ENCODE data around the gene XIST. TPM values are rescaled to one million over a fixed set of nuclear protein-coding genes. Genes with fewer than 3 reads are reported as not detected.
A peak's percentile ranks its signal among the peaks of the same experiment; 100 is the strongest.

Gene XIST
- total and polyA plus RNA-seq, 9 of the 15 experiments (the other 6 are each of a cell fraction or from before 2014, with no cell fraction given), result 22.4 to 160 (median 55.5) TPM

DNA sequence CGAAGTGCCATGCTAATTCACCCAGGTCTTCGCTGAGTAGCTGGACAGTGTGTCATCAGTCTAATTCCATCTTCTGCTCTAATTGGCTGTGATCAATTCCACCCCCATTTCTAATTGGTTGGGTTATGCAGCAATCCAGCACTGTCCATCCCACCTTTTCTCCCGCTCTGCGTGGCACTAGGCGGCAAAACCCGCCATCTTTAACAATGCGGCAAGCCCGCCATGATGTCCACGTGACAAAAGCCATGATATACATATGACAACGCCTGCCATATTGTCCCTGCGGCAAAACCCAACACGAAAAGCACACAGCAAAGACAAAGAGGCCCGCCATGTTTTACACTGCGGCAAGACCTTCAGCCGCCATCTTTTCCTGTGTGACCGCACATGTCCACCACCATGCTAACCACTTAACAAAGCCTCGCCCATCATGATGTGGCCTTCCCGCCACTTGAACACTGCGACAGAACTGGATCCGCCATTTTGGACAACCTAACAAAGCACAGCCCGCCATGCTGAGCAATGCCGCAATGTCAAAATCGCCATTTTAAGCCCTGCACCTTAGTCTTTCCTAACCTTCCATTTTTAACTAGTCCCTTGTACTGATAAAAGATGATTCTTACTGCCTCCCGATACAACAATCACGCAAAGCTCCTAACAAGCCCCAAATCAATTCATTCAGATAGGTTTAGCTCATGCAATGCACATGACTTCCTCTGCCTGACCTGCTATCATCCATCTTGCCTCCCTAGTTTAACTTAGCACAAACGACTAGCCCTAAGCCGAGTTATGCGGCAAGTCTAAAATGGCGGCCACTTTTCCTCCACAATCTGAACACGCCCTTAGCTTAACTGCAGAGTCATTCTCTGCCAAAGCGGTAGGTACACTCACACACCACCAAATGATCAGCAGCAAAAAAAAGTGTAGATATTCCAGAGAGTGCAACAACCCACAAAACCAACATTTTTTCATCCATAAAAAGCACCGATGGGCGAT lies 1.2 kb downstream of the XIST start (continued):
- TF ChIP-seq MNT (conservative IDR thresholded peaks at IDR 0.05), result peak; percentile 90 to 91
- TF ChIP-seq ZNF592 (IDR thresholded peaks at IDR 0.05), result no peak
- peak in 1 of 2 experiments; percentile 40; a peak in 1 of 4 replicates for TF ChIP-seq NRF1 (conservative IDR thresholded peaks at IDR 0.05 in 1 of 2, IDR thresholded peaks at IDR 0.05 in 1 of 2)
- peak; percentile 18; the same call in 1 of the 2 replicates for TF ChIP-seq ZFX (CRISPR knock-in tag; IDR thresholded peaks at IDR 0.05)
- TF ChIP-seq MTF1 (CRISPR knock-in tag; IDR thresholded peaks at IDR 0.05; ENCODE audit: borderline replicate concordance), result no peak
- 0 out of 2 replicates have a peak, but pooled peaks have one; percentile 35 for TF ChIP-seq DDX20 (tag; IDR thresholded peaks at IDR 0.05; ENCODE audit: low read depth)
- peak; percentile 89 for TF ChIP-seq ZBTB1 (CRISPR knock-in tag; IDR thresholded peaks at IDR 0.05; ENCODE audit: borderline replicate concordance, low read depth)
- TF ChIP-seq TEAD4 (IDR thresholded peaks at IDR 0.05; ENCODE audit: low read length), result peak; percentile 58; the same call in 1 of the 2 replicates
- no peak for TF ChIP-seq TEAD4 (CRISPR knock-in tag; IDR thresholded peaks at IDR 0.05; ENCODE audit: borderline replicate concordance)
- TF ChIP-seq ZNF766 (CRISPR knock-in tag; conservative IDR thresholded peaks at IDR 0.05), result peak; percentile 90
- TF ChIP-seq BACH1 (tag; IDR thresholded peaks at IDR 0.05), result peak; percentile 61; the same call in 1 of the 2 replicates
- TF ChIP-seq MAFG (tag; conservative IDR thresholded peaks at IDR 0.05), result peak; percentile 66
- TF ChIP-seq NFRKB (IDR thresholded peaks at IDR 0.05; ENCODE audit: low read depth), result peak; percentile 98
- no peak for TF ChIP-seq RBM39 (optimal IDR thresholded peaks at IDR 0.05; ENCODE audit: low read depth, low read length)
- TF ChIP-seq EP400 (IDR thresholded peaks at IDR 0.05), result peak; percentile 97
- TF ChIP-seq USF1 (CRISPR knock-in tag; IDR thresholded peaks at IDR 0.05), result peak; percentile 90
- peak; percentile 19 for TF ChIP-seq MEIS2 (IDR thresholded peaks at IDR 0.05; ENCODE audit: partially characterized antibody)
- TF ChIP-seq, protein P1, sequence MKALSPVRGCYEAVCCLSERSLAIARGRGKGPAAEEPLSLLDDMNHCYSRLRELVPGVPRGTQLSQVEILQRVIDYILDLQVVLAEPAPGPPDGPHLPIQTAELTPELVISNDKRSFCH (CRISPR knock-in tag; IDR thresholded peaks at IDR 0.05), result no peak
- TF ChIP-seq, protein P1 (tag; IDR thresholded peaks at IDR 0.05), result peak; percentile 81; the same call in 1 of the 2 replicates
- 0 out of 2 replicates have a peak, but pooled peaks have one; percentile 27 for TF ChIP-seq MYNN (IDR thresholded peaks at IDR 0.05)
- TF ChIP-seq MYNN (CRISPR knock-in tag; IDR thresholded peaks at IDR 0.05), result no peak

All from K562 (cell line).